Measurements from ENCODE around the gene BCAR3.

BCAR3 gene

GRCh38 chr1:93578911-93579825 lies 102.5 kb downstream of the BCAR3 start:
- no peak for DNase-seq (ENCODE audit: low read depth in 1 of 2, low spot score in 1 of 2)

GRCh38 chr1:93578433-93578830 lies 103.2 kb downstream of the BCAR3 start:
- no peak for DNase-seq (ENCODE audit: low read depth in 1 of 2, low spot score in 1 of 2)

- DNase-seq (ENCODE audit: low read depth in 1 of 2, low spot score in 1 of 2): no peak
Observed at GRCh38 chr1:93577536-93578432, 103.9 kb downstream of the BCAR3 start.

GRCh38 chr1:93576746-93577145 lies 104.9 kb downstream of the BCAR3 start:
- DNase-seq (ENCODE audit: low read depth in 1 of 2, low spot score in 1 of 2): no peak

- no peak for DNase-seq (ENCODE audit: low read depth in 1 of 2, low spot score in 1 of 2)
Observed at GRCh38 chr1:93576346-93576745, 105.3 kb downstream of the BCAR3 start.

DNA sequence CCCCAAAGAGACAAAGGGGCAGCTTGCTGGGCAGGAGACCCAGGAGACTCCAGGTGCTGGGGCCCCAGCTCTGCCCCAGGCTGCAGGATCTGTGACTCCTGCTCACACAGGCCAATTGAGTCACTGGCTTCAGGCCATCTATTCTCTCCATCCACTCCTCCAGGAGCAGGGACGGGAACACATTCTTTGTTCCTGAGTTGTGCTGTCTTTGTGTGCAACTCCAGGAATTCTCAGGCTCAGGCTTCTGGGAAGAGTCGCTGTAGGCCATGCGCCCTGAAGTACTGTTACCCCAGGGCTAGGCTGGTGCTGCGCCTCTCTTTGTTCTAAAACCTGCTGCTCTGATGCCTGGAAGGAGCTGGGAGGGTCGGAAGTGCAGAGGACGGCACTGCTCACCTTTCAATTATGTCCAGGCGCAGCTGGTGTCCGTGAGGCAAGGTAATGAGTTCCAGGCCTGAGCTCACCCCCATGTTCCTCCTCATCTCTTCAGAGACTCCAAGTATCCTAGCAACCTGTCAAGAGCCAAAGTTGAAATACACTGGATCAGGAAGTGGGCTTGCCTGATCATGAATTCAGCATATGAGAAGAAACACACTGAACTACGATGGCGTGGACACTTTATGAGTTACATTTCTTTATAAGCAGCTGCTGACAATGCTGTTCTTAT lies 105.9 kb downstream of the BCAR3 start:
- no peak for DNase-seq (ENCODE audit: low read depth in 1 of 2, low spot score in 1 of 2)

DNA sequence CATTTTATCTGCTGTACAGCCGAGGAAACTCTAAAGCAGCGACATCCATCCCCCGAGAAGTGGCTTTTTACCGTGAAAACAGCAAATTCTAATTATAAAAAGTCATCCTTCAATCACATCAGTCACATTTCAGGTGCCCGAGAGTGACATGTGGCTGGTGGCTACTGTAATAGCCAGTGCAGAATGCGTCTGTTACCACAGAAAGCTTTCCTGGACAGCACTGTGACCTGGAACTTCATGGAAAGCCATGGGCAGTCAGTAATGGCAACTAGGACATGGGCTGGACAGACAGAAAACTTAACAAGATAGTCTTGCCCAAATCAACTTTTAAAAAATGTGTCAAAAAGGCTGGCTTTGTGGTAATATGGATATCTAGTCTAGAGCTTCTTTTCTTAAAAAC lies 106.6 kb downstream of the BCAR3 start:
- no peak for DNase-seq (ENCODE audit: low read depth in 1 of 2, low spot score in 1 of 2)

- DNase-seq (ENCODE audit: low read depth in 1 of 2, low spot score in 1 of 2): no peak
Observed at GRCh38 chr1:93574511-93574910, 107.1 kb downstream of the BCAR3 start.

DNA sequence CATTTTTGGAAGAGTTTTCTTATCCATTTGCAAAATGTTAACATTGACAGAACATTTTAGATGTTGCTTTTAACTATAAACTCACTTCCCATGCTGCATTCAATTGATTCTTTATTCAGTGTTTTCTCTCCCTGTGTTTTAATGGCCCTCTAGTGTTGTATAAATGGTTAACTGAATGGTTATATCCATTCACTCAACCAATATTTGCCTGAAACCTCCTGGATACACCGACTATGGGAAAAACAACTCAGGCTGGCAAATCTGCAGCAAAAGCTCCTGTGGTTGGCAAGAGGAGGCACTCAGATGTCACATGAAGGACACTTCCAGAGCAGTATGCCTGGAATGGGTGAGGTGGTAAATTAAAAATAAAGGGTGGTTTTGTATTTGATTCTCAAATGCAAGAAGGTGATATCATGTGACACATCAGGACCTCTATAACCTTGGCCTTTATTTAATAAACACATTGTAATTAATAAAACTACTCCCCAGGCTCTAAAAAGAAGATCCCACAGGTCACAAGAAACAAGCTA lies 107.6 kb downstream of the BCAR3 start:
- no peak for DNase-seq (ENCODE audit: low read depth in 1 of 2, low spot score in 1 of 2)

- DNase-seq (ENCODE audit: low read depth in 1 of 2, low spot score in 1 of 2): no peak
Observed at GRCh38 chr1:93571623-93572310, 109.9 kb downstream of the BCAR3 start.

GRCh38 chr1:93569489-93569888 lies 112.1 kb downstream of the BCAR3 start:
- DNase-seq (ENCODE audit: low read depth in 1 of 2, low spot score in 1 of 2): no peak

DNA sequence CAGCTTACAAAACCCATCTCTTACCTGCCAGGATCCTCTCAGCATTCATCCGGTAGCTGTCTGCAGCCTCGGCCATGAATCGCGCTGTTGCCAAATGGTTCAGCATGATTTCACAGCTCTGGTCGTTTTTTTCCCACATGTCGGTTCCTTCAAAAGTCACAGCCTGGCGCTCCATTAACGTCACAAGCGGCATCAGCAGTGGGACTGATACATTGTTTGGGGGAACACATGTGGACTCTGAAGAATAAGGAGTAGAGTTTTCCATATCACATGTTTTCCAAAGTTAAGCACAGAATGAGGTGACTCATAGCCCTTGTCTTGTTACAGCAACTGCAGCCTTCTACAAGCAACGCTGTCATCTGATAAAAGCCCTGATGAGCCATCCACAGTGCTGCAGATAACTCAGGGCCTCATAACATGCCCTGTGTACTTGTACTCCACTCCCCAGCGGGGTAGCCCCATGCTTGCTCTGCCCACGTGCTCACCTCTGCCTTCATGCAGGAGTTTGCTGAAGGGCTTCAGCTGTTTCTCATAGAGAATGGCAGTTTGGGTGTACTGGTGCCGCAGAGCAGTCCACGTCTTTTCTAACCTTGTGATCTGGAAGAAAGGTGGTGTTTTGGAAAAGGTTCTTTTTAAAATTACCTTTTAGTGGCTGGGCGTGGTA lies 114.2 kb downstream of the BCAR3 start:
- no peak for DNase-seq (ENCODE audit: low read depth in 1 of 2, low spot score in 1 of 2)

DNA sequence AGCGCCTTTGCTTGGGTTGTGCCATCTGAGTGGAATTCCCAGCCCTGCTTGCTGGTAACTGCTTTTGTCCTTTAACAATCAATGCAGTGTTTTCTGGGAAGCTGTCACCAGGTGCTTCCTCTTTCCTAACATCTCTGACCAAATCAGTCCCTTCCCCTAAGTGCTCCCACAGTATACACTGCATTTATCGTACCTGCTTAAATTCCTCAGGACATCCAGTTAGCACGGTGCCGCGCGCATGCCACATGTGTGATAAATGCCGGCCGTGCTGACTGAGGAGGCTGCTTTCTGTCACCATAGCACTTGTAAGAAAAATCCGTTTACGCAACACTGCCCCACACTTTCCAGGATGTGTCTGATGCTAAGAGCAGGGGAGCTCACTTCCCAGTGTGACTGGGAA lies 115.4 kb downstream of the BCAR3 start:
- no peak for DNase-seq (ENCODE audit: low read depth in 1 of 2, low spot score in 1 of 2)

GRCh38 chr1:93565496-93566206 lies 116.0 kb downstream of the BCAR3 start:
- no peak for DNase-seq (ENCODE audit: low read depth in 1 of 2, low spot score in 1 of 2)

- DNase-seq (ENCODE audit: low read depth in 1 of 2, low spot score in 1 of 2): no peak
Observed at GRCh38 chr1:93559695-93560094, 121.9 kb downstream of the BCAR3 start.

DNA sequence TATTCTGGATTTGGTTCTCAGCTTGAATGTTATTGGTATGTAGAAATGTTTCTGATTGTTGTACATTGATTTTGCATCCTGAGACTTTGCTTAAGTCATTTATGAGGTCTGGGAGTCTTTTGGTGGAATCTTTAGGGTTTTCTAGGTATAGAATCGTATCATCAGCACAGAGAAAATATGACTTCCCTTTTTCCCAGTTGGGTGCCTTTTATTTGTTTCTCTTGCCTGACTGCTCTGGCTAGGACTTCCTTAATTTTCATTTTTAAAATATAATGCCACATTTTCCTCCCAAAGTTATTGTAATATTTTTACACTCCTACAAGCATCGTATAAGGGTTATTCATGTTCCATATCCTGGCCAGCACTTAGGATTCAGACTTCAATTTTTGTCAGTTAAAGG lies 122.6 kb downstream of the BCAR3 start:
- no peak for DNase-seq (ENCODE audit: low read depth in 1 of 2, low spot score in 1 of 2)

- DNase-seq (ENCODE audit: low read depth in 1 of 2, low spot score in 1 of 2): no peak
Observed at GRCh38 chr1:93556291-93556690, 125.3 kb downstream of the BCAR3 start.

DNA sequence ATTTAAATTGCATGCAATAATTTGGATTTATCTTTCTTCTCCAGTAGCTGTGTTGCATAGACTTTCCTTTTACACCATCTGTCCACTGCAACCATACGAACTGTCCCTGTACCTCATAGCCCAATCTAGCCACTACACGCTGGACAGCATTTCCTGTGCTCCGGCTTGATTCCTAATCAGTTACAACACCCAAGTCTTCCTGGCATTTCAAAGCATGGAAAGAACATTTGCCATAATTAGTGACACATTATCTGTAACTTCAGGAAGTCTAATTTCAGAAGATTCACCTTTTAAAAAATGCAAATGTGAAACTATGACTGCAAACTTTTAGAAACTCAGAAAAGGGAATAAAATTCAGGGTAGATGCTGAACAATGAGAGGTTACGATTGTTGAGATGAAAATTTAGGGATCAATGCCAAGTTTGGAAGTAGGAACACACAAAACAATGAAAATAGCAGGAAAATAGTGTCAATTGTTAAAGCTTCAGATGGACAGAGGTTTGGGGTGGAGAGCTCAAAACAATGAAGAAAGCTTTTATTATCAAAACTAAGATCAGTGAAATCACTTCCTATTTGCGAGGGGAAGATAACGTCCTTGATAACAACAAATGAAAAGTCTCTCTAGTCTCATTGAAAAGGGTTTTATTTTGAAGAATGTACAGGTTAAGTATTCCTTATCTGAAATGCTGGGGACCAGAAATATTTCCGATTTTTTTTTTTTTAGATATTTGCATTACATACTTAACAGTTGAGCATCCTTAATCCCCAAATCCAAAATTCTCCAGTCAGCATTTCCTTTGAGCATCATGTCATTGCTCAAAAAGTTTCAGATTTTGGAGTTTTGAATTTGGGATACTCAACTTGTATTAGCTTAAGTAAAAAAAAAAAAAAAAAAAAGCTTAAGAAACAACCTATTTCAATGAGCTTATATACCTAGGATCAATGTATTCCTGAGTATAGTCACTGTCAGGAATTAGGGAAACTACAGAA lies 126.5 kb downstream of the BCAR3 start:
- no peak for DNase-seq (ENCODE audit: low read depth in 1 of 2, low spot score in 1 of 2)
